AG04449 (cell line): ENCODE results near the gene KCNAB1.

Experiments
- CTCF ChIA-PET: fragments of 350-600 bp; formaldehyde crosslinking; extraction: SDS; loops from one replicate; lab custom pipeline; 2021; ENCODE audit warnings: antibody characterized with exemption; lab: Yijun Ruan, JAX
- POLR2A ChIA-PET: fragments of 400-600, 350-600 bp; formaldehyde crosslinking; extraction: SDS; loops from one replicate; lab custom pipeline; 2020; ENCODE audit warnings: antibody characterized with exemption, inconsistent platforms; lab: Yijun Ruan, JAX
- DNase-seq: peaks from one replicate; pipeline ENCODE4 v3.0.0-alpha.2; 2010; ENCODE audit warnings: low read depth, low spot score
- H3K4me3 ChIP-seq: 2 replicates; pipeline ENCODE4 v1.5.1; 2011; ENCODE audit warnings: low read depth, mild to moderate bottlenecking, control low read depth, low read length
- TF ChIP-seq, protein P1 (sequence below): IDR thresholded peaks from one replicate; pipeline ENCODE4 v1.5.1; 2011; ENCODE audit warnings: mild to moderate bottlenecking, moderate library complexity, low read length, control low read depth, inconsistent platforms; ENCODE audit not compliant: insufficient read depth; ENCODE audit errors: missing control alignments

Gene KCNAB1

DNA sequence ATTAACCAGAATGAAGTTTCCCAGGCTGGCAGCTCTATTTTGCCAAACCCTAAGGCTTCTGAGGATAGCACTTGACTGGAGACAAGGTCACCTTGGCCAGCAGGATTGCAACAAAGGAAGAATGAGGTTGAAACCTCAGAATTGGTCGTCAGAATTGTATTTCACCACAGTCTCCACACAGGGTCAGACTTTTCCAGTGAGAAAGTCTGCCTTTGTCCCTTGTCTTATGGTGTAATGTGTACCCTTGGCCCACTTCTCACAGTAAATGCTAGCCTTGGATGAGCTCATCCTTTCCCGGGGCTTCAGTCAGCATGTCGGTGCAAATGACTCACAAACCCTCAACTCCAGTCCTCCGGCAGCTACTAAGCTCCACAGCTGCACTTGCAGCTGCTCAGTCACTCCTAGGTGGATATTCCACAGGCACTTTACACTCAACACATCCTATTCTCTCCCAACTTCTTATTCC is 414.8 kb downstream of the KCNAB1 start:
- DNase-seq = peak; percentile 97
- no peak overlapping the region for H3K4me3 ChIP-seq
- POLR2A ChIA-PET = interaction anchor here (0.5 to 2.2 kb wide), 13 partner anchors 9 to 594 kb away, joined by 3 to 8 read pairs (median 4); partner anchors contain the start of genes SSR3 and TIPARP
- TF ChIP-seq, protein P1, sequence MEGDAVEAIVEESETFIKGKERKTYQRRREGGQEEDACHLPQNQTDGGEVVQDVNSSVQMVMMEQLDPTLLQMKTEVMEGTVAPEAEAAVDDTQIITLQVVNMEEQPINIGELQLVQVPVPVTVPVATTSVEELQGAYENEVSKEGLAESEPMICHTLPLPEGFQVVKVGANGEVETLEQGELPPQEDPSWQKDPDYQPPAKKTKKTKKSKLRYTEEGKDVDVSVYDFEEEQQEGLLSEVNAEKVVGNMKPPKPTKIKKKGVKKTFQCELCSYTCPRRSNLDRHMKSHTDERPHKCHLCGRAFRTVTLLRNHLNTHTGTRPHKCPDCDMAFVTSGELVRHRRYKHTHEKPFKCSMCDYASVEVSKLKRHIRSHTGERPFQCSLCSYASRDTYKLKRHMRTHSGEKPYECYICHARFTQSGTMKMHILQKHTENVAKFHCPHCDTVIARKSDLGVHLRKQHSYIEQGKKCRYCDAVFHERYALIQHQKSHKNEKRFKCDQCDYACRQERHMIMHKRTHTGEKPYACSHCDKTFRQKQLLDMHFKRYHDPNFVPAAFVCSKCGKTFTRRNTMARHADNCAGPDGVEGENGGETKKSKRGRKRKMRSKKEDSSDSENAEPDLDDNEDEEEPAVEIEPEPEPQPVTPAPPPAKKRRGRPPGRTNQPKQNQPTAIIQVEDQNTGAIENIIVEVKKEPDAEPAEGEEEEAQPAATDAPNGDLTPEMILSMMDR = peak; percentile 29
- CTCF ChIA-PET = interaction anchor here (1.0 to 11.4 kb wide), 17 partner anchors 8 to 602 kb away, joined by 3 to 101 read pairs (median 7); partner anchors contain the start of gene TIPARP

DNA sequence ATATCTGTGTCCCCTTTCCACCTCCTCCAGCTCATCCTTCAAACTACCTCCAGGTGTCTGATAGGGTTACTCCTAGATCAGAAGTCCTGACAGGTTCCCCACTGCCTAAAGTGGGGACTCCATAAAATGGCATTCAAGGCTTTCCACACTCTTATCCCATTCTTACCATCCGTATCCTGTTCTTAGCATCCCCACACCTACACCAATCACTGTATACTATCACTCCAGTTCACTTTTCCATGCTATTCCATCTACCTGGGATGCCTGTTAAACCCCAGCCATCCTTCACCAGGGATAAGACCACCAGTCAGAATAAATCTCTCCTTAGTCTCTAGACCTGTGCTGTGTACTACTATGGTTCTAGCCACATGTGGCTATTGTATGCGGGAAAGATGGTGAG is 415.4 kb downstream of the KCNAB1 start:
- no peak overlapping the region for H3K4me3 ChIP-seq
- TF ChIP-seq, protein P1 = no peak
- ChIA-PET POLR2A (interaction anchor here (0.5 to 2.2 kb wide), 12 partner anchors 8 to 595 kb away, joined by 3 to 8 read pairs (median 4); partner anchors contain the start of genes SSR3 and TIPARP), CTCF (interaction anchor here (1.0 to 11.4 kb wide), 17 partner anchors 8 to 602 kb away, joined by 3 to 101 read pairs (median 7); partner anchors contain the start of gene TIPARP)
- no peak for DNase-seq

DNA sequence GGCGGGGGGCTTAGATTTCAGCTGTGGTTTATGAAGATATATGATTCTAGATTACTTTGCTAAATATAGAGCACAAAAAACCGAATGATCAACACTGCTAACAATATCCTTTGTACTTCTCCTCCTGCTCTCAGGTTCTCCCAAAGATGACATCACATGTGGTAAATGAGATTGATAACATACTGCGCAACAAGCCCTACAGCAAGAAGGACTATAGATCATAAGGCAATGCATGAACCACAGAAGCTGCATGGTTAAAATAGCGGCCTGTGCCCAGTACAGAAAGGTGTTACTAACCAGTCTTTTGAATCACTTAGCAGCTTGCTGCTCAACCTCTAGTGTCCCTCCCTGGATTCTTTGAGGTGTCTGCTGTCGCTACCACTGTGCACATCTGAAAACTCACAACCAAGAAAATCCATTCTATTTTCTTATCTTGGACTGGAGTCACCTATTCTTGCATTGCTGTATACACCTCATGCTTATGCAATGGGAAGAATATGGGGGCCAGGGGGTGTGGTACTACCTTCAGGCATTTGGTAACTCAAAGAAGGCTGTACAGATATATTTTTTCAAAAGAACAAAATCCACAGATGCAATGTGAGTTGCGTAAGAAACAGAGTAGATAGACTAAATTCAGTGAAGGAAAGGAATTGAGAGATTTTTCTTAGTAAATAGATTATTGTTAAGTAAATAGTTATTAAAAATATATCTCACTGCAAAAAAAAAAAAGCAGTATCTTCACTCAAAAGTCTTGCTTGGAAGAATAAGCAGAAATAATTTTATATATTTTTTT is 416.3 kb downstream of the KCNAB1 start:
- CTCF ChIA-PET = interaction anchor here (1.0 to 11.4 kb wide), 8 partner anchors 10 to 601 kb away, joined by 3 to 101 read pairs (median 13); no protein-coding TSS in a partner anchor

DNA sequence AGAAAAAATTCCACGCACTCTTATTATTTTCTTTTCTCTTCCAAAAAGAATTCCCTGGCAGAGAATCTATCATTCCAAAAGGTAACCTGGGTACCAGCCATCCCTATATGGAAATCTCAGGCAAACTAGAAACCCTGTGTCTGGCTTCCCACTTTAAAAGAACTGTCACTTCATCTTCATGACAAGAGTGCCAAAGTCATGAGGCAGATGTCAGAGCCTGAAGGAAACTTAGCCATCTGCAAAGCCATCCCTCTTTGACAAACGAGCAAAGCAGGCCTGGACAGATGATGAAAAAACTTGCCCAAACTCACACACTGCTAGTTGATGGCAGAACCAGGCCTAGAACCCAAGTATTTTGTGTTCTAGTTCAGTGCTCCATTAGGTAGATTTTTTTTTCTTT is 418.7 kb downstream of the KCNAB1 start:
- TF ChIP-seq, protein P1 = no peak
- ChIA-PET CTCF (interaction anchor here (1.1 to 13.3 kb wide), 4 partner anchors 9 to 543 kb away, joined by 4 to 121 read pairs (median 28); partner anchors contain the start of gene SSR3), POLR2A (no interaction called here)

More for the DNA sequence above, 416.3 kb downstream of the KCNAB1 start:
- POLR2A ChIA-PET = interaction anchor here (0.7 to 2.2 kb wide), 6 partner anchors 11 to 552 kb away, joined by 3 to 6 read pairs (median 5); no protein-coding TSS in a partner anchor
- TF ChIP-seq, protein P1 = no peak
- no peak overlapping the region for H3K4me3 ChIP-seq
- DNase-seq = no peak

DNA sequence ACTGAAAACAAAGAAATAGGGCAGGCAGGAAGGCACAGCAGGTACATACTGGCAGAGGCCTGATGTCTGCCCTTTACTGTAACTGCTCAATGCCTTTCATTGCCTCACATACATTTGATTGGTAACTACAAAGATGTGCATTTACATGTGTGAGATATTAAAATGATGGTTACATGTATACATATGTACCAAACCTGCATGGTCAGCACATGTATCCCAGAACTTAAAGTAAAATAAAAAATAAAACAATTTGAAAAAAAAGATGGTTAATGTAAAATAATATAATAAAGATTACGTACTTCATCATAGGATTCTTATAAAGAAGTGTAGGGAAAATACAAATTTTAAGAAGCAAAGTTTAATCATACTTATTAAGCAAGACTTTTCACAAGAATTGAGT is 419.4 kb downstream of the KCNAB1 start:
- CTCF ChIA-PET = interaction anchor here (1.6 to 13.3 kb wide), 3 partner anchors 13 to 542 kb away, joined by 4 to 121 read pairs (median 52); partner anchors contain the start of gene SSR3
- H3K4me3 ChIP-seq = no peak overlapping the region
- DNase-seq = no peak
- TF ChIP-seq, protein P1 = no peak
- POLR2A ChIA-PET = no interaction called here

More for the DNA sequence above, 418.7 kb downstream of the KCNAB1 start:
- no peak overlapping the region for H3K4me3 ChIP-seq
- DNase-seq = no peak
